Kidney capillary endothelial cell (primary cell): ENCODE measurements around the gene NBDY.

Experiments used
- DNase-seq: peaks from one replicate; pipeline ENCODE4 v3.0.0-alpha.2; 2018; ENCODE audit warnings: low spot score

Gene NBDY

GRCh38 chrX:56785442-56785841 is 56.4 kb downstream of the NBDY start:
- DNase-seq: no peak

GRCh38 chrX:56786889-56787733 is 58.1 kb downstream of the NBDY start:
- DNase-seq: no peak

GRCh38 chrX:56787734-56788152 is 58.7 kb downstream of the NBDY start:
- no peak for DNase-seq

GRCh38 chrX:56788229-56788628 is 59.2 kb downstream of the NBDY start:
- DNase-seq: no peak

- no peak for DNase-seq
Measured at GRCh38 chrX:56788717-56789122, 59.7 kb downstream of the NBDY start.

GRCh38 chrX:56789518-56790070 is 60.6 kb downstream of the NBDY start:
- no peak for DNase-seq

- no peak for DNase-seq
Measured at GRCh38 chrX:56790778-56791177, 61.7 kb downstream of the NBDY start.

GRCh38 chrX:56791456-56791855 is 62.4 kb downstream of the NBDY start:
- no peak for DNase-seq

GRCh38 chrX:56792270-56793111 is 63.4 kb downstream of the NBDY start:
- DNase-seq: no peak

GRCh38 chrX:56793112-56793430 is 64.0 kb downstream of the NBDY start:
- DNase-seq: no peak

GRCh38 chrX:56793521-56794320 is 64.7 kb downstream of the NBDY start:
- DNase-seq: peak; percentile 26

GRCh38 chrX:56794404-56795230 is 65.6 kb downstream of the NBDY start:
- no peak for DNase-seq

GRCh38 chrX:56795309-56795868 is 66.3 kb downstream of the NBDY start:
- no peak for DNase-seq

GRCh38 chrX:56796641-56797395 is 67.8 kb downstream of the NBDY start:
- DNase-seq: no peak

GRCh38 chrX:56797574-56798338 is 68.7 kb downstream of the NBDY start:
- no peak for DNase-seq

GRCh38 chrX:56798339-56798711 is 69.3 kb downstream of the NBDY start:
- DNase-seq: no peak

- DNase-seq: no peak
Measured at GRCh38 chrX:56798866-56799758, 70.1 kb downstream of the NBDY start.

GRCh38 chrX:56800307-56800706 is 71.3 kb downstream of the NBDY start:
- DNase-seq: no peak
